GM21825 (cell line): ENCODE results near the gene INTU.
"Not testable (repeated sequence)": the region's sequence is repeated elsewhere in the genome, so short reads cannot be mapped to it uniquely, and the experiment has no call there.

Experiments used
- ATAC-seq: cut with Tn5 transposase; IDR thresholded peaks from one replicate; pipeline ENCODE4 v1.9.1; 2021; ENCODE audit warnings: mild to moderate bottlenecking, moderate library complexity; ENCODE audit not compliant: unreplicated experiment

The INTU gene

DNA sequence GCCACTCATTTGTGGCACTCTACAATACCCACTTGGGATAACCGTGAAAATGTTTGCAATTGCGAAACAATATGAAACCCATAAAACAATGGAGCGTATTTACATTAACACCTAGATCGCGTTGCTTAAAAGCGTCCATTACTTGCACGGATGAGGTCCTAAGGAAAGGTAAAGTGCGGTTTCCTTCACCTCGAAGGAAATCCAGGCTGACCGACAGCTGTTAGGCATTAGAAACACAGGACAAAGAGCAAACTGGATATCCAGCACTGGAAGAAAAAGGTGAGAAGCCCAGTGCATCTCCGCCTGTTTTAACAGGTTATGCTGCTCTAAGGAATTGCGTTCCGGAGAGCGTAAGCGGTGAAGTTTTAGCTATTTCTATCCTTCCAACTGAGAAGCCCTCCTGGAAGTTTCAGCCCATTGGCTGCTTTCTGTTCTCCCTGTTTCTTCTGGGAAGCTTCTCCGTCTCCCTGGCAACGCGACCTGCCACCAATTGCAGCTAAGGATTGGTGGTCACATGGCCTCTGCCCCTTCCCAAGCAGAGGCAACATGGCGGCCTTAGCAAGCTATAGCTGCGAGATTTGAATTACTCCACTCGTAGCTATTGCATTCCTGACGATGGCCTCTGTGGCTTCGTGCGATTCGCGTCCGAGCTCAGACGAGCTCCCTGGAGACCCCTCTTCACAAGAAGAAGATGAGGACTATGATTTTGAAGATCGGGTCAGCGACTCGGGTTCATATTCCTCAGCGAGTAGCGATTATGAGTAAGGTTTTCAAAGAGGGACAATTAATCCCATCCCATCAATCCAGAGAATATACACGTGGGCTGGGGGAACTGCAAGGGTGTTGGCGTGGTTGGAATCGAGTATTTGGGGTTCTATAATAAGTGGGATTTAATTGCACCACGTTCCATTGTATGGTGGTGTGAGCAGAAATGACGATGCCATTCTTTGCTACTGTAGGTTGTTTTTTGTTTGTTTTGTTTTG is at the start of gene INTU:
INTU (plus strand) TSS at position 538 of the 984 bp plus-strand sequence; CDS start at position 616, 78 bp downstream.
- ATAC-seq = peak; percentile 99

DNA sequence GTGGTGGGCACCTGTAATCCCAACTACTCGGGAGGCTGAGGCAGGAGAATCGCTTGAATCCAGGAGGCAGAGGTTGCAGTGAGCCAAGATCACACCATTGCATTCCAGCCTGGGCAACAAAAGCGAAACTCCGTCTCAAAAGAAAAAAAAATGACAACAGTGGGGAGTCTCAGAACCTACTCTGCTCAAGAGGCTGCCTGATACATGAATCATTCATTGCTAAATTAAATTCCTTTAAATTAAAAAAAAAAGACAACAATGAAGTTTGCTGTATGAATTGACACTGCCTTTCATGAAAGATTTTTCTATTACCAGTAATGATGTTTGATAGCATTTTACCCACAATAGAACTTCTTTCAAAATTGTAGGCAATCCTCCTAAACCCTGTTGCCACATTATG is 46.3 kb upstream of the INTU start:
- ATAC-seq = not testable (repeated sequence)

DNA sequence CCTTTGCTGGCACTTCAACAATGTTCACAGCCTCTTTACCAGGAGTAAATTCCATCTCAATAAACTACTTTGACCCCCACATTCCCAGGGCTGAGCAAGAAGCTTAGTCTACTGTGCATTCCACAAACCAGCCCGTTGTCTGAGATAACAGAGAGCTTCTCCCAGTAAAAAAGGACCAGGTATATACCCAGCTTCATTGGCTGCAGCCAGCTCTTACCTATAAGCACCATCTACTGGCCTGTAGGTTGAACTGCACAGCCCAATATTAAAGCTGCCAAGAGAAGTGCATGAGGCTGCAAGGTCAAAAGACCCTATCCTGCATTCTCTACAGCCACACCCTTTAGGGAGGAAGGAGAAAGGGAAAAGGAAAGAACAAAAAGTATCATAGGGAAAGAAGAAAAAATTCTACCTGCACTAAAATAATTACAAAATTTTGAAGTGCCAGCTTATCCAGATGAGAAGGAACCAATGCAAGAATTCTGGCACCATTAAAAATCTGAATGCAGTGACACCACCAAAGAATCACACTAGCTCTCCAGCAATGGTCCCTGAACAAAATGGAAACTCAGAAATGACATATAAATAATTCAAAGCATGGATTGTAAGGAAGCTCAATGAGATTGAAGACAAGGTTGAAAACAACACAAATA is 45.7 kb upstream of the INTU start:
- ATAC-seq = peak; percentile 97

DNA sequence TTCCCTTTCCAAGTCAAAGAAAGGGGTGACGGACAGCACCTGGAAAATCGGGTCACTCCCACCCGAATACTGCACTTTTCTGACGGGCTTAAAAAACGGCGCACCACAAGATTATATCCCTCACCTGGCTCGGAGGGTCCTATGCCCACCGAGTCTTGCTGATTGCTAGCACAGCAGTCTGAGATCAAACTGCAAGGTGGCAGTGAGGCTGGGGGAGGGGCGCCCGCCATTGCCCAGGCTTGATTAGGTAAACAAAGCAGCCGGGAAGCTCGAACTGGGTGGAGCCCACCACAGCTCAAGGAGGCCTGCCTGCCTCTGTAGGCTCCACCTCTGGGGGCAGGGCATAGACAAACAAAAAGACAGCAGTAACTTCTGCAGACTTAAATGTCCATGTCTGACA is 43.6 kb upstream of the INTU start:
- ATAC-seq = not testable (repeated sequence)

DNA sequence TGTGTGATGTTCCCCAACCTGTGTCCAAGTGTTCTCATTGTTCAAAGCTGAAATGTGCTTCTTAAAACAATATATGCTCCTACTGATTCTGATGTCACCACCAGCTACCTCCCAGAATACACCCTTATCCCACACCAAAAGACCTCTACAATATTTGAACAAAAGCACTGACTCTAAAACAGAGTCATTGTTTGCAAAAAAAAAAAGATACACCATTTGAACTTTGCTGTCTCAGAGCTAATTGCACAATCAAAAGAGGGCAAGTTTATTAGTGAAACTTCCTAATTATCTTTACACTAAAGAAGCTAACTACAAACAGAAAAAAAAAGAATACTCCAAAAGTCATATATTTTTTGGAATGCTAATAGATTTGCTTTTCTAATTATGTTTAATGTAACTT is 34.1 kb upstream of the INTU start:
- ATAC-seq = no peak

DNA sequence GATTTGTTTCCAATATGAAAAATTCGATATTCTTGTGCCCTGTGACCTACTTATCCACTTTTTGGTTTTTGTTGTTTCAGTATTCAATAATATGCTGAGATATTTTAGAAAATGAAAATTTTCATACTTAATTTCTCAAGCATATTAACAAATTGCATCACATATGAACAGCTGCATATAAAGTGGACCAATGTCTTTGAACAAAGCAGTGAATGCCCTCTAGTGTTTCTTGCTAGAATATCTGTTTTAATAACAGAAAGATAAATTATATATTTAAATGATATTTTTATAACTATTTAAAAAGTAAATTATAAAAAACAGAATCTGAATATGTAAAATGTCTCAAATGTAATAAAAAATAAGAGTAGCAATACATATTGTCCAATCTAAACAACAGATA is 31.7 kb upstream of the INTU start:
- no peak for ATAC-seq

DNA sequence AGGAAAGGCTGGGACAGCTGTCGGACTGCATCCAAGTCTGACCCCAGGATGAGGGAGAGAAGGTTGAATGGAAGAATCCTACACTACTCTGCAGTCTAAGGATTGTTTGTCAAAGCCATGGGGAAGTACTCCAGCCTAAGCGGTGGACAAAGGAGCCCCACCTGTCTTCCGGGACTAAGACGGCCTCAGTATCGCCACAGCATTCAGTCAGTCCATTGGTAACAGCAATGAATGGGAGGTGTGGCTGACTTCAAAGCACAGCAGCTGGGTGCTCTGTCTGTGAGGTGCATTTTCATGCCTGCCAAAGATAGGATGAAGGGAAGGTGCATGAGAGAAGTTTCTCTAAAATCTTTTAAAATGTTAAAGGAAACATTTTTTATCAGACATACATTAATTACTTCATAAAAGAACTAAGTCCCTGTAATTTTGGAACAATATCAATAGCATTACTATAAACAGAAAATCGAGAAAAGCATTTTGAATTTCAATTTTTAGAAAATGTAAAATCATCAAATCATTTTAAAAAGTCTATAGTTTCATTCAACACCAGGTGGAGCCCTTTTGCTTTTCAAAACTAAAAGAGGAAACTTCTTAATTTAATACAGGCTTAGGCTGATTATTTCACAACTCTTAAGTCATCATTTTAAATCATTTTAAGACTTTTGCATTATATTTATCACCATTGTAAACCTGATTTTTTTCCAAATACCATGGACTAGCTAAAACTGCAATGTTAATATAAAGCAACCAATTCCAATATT is 27.6 kb upstream of the INTU start:
- ATAC-seq = no peak

DNA sequence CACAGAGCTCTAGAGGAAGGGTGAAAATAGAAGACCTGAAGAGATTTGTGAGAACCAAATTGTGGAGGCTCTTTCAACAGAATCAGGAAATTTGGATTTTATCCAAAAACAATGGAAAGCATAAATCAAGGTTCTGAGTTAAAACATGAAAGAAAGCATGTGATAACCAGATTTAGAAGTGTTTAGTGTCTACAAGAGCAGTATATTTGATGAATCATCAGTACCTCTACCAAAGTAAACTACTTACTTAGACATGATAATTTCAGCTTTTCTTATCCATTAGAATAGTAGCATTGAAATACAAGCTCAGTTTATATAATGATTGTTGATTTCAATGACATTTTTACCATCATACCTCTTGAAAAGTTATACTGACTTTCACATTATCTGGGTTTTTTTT is 25.9 kb upstream of the INTU start:
- no peak for ATAC-seq

DNA sequence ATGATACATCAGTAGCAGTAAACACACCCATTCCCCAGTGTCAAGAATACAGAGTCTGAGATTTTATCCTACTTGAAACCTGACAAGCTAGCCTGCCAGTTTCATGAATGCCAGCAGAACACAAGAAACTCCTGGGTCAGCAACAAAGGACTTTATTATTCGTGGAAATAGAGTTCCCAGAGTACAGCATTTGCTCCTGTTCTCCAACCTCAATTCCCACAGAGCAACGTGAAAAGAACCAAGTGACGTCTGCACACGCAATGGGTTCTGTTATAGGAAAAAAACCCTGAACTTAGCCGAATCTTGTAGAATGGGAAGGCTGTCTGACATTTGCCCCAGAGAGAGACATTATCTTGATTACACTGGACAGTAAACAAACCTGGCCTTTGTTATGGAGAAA is 23.3 kb upstream of the INTU start:
- no peak for ATAC-seq

DNA sequence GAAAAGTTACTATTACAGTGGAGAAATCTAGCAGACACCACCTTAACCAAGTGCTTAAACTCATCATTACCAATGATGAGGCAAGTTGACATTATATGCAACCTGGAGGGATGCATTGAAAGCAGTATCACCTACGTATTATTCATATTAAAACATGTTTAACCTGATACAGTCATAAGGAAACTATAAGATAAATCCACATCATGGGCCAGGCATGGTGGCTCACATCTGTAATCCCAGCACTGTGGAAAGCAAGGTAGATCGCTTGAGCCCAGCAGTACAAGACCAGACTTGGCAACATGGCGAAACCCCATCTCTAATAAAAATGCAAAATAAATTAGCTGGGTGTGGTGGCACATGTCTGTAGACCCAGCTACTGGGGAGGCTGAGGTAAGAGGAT is 22.3 kb upstream of the INTU start:
- ATAC-seq = no peak

DNA sequence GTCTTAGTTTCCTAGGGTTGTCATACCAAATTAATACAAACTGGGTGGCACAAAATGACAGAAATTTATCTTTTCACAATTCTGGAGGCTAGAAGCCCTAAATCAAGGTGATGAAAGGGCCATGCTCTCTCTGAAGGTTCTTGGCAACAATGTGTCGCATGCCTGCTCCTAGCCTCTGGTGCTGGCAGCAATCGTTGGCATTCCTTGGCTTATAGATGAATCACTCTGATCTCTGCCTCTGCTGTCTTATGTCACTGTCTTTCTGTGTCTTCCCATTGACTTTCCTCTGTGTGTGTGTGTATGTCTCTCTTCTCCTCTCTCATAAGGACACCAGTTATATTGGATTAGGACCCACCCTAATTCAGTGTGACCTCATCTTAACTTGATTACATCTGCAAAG is 15.9 kb upstream of the INTU start:
- ATAC-seq = no peak

DNA sequence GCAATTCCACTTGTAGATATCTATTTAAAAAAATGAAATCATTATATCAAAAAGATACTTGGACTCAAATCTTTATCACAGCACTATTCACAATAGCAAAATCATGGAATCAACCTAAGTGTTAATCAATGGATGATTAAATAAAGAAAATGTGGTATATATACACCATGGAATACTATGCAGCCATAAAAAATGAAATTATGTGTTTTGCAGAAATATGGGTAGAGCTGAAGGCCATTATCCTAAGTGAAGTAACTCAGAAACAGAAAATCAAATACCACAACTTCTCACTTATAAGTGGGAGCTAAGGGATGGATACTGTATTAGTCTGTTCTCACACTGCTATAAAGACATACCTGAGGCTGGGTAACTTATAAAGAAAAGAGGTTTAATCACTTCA is 14.3 kb upstream of the INTU start:
- ATAC-seq = no peak

DNA sequence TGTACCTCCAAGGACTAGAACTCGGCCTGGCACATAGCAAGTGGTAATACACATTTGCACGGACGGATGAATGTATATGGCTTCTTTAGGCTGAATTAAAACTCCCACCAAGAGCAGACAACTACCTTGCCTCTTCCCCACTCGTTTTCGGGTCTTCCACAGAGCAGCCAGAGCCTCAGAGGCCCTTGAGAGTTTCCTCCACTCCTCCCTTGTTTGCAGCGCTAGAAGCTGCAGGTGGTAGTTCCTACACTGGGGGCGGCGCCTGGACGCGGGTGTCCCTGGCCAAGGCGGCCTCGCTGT is 10.2 kb upstream of the INTU start:
- ATAC-seq = no peak

DNA sequence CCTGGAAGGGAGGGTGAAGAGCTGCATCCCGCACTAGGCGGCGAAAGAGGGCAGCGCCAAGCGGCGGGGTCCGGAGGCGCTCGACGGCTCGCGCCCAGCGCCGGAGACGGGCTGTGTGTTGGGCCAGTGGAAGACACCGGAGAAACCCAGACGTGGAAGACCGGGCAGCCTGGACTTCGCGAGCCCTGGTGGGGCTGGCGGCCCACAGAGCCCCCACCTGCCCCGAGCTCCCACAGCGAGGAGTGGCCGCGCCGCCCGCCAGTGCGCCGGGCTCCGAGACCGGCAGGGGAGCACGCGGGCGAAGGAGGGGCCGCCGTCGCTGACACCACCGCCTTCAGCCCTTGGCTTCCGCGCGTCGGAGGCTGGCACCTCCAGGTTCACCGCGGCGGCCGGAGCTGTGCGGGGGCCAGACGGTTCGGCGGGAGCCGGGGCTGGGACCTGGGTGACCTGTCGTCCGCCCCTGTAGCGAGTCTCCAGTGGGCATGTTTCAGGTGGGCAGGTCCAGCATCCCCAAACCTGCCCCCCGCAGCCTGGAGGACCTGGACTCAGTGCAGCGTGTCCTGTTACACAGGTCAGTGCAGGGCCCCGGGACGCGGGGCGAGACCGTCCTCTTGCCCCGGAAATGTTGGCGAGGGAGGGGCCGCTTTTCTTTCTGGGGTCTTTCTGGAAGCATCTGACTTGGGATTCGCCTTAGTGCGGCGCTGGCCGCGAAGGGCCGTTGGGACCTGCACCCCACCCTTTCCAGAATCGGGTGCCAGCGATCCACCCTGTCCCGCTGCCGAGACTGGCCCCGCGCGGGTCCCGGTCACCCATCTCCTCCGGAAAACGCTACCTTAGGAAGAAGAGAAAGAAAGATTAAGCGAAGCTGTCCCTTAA is 9.6 kb upstream of the INTU start:
- no peak for ATAC-seq

DNA sequence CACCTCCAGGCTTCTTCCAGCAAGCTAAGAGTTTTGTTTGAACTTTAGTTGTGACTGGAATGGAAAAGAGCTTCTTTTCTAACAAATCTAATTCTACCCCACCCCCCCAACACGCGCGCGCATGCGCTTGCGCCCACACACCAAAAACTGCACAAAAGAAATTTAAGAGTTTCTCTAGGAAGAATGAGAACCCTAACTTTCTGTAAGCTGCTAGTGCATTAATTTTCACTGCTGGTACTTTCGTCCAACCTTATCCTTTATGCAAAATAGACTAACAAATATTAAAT is 9.0 kb upstream of the INTU start:
- no peak for ATAC-seq

DNA sequence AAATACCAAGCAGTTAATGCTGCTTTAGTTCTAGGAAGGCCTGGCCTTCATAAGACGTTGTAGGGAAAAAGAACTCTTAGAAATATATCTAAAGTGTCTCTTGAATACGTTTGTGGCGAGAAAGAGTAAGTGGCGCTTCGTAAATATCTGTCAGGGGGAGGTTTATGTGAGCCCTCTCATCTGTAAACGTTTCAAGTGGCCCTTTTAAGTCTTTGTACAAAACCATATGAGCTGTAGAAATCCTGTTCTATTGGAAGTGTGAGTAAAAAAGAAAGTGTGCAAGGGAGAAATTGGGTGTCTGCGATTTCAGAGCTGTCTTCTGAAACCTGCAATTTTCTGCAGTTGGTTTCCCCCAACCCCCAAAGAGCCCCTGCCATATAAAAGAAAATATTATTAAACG is 8.6 kb upstream of the INTU start:
- ATAC-seq = no peak

DNA sequence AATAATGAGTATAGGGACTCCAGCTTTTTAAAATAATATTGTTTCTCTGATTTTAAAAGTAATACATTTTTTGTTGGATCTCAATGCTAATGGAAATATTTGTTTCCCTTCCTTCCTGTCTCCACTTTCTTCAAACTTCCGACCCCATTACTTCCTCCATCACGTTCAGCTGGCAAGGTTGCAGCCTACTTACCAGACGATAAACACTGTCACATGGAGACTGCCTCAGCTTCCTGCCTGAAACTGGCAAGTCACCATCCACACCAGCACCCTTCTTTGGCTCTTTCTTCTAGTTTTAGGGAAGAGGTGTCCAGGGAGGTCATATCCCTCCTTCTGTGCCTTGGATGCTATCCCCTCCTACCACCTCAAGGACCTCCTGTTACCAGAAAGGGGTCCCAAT is 3.4 kb upstream of the INTU start:
- no peak for ATAC-seq

DNA sequence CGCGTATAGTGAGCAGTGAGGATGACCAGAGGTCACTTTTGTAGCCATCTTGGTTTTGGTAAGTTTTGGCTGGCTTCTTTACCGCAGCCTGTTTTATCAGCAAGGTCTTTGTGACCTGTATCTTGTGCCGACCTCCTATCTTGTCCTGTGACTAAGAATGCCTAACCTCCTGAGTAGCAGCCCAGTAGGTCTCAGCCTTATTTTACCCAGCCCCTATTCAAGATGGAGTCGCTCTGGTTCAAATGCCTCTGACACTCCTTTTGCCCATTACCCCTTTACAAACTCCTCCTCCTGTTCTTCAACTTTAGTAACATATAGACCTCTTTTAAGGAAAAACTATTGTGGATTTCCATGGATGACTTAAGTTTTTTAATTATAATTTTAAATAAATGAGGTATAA is 2.6 kb upstream of the INTU start:
- ATAC-seq = no peak

DNA sequence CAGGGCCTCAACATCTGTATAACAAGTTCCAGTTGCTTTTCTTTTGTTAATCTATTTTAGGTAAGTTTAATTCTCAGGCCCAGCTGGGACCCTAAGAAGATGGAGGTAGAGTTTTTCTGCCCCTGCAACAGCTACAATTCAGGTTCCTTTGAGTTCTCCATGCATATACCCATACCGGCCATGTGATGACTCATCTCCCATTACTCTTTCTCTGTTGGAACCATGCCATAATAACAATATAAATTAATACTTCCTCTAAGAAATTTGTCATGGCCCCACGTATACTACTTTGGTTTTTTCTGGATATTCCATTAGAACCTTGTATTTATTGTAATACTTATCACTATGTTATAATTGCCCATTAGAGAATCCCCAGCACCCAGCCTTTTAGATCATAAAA is 1.3 kb upstream of the INTU start:
- ATAC-seq = no peak

DNA sequence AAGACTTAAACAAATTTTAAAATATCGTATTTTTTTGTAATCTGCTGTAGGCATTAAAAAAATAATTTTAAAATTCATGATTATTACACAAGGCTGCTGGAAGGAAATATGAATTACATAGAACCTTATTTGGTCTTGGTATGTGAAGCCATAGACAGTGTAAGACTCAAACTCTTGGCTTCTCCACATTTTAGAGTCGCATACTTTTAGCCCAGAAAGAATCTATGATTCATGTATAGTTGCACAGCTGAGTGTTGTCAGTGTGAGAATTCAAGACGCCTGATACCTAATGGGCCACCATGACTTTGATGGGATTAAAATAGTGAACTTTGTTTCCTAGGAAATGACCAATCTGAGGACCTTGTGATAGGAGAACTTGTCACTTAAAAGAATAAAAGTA is 1.4 kb downstream of the INTU start:
- no peak for ATAC-seq

DNA sequence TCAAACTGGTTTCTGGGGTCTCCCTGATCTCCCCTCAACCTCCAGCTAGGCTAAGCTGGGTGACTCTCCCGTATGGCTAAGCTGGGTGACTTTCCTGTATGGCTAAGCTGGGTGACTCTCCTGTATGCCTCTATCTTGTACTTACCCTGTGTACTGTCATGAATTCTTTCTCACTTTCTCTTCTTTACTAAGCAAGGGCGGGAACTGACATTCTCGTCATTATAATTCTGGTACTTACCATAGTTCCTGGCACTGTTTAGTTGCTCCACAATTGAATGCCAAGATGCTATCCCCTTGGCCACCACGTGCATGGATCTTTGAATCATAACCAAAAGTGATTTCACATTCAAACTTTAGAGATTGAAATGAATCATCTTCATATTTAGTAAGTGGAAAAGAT is 8.8 kb downstream of the INTU start:
- ATAC-seq = no peak
